K562 (cell line): ENCODE measurements around the gene YBEY. TPM values are rescaled to one million over a fixed set of nuclear protein-coding genes. Genes with fewer than 3 reads are reported as not detected.
A peak's percentile ranks its signal among the peaks of the same experiment; 100 is the strongest.

ENCODE experiments used
- ATF4 ChIP-seq: fragments of 450-650 bp; formaldehyde crosslinking; IDR thresholded peaks from 2 replicates; pipeline ENCODE4 v1.4.0; 2022; ENCODE audit warnings: mild to moderate bottlenecking, moderate library complexity
- CBFB ChIP-seq: sonication (generic); formaldehyde crosslinking; IDR thresholded peaks from 2 replicates; pipeline ENCODE4 v1.4.0; 2020; ENCODE audit warnings: mild to moderate bottlenecking, missing genetic modification reagents
- CREB3 ChIP-seq: fragments of 450-650 bp; conservative IDR thresholded peaks from 2 replicates; pipeline ENCODE4 v1.6.1; 2016; ENCODE audit warnings: missing genetic modification characterization, low read depth, mild to moderate bottlenecking, missing compliant biosample characterization, moderate library complexity
- EHMT2 ChIP-seq: fragments of 450-650 bp; IDR thresholded peaks from 2 replicates; pipeline ENCODE4 v1.6.1; 2018; ENCODE audit warnings: antibody characterized with exemption
- EZH2 ChIP-seq: IDR thresholded peaks from 2 replicates; pipeline ENCODE4 v1.6.1; 2012; ENCODE audit warnings: low read depth, mild to moderate bottlenecking, inconsistent platforms, low read length, borderline replicate concordance
- GABPB2 ChIP-seq: fragments of 250-450 bp; sonication (Bioruptor Pico); conservative IDR thresholded peaks from 2 replicates; pipeline ENCODE4 v1.5.1; 2021; ENCODE audit warnings: mild to moderate bottlenecking
- IFI16 ChIP-seq: fragments of 250-450 bp; sonication (Bioruptor Pico); IDR thresholded peaks from 2 replicates; pipeline ENCODE4 v2.1.2; 2022; ENCODE audit warnings: mild to moderate bottlenecking, inconsistent platforms
- KLF13 ChIP-seq: fragments of 450-650 bp; IDR thresholded peaks from 2 replicates; pipeline ENCODE4 v1.6.1; 2016; ENCODE audit warnings: missing genetic modification characterization, low read depth, mild to moderate bottlenecking, missing compliant biosample characterization, moderate library complexity, borderline replicate concordance
- MEIS2 ChIP-seq: fragments of 450-650 bp; IDR thresholded peaks from 2 replicates; pipeline ENCODE4 v1.6.1; 2014; ENCODE audit warnings: mild to moderate bottlenecking; ENCODE audit not compliant: partially characterized antibody
- MYC ChIP-seq, 2 experiments: fragments of 250-450 bp in 1 of 2; sonication (Bioruptor Pico) in 1 of 2; IDR thresholded peaks; 2 replicates each; pipeline versions ENCODE4 v1.5.1 to v1.6.1; 2012 to 2021; ENCODE audit warnings: low read depth in 2 of 2, borderline replicate concordance in 1 of 2, improper control_type of control experiment in 1 of 2, low read length in 1 of 2, mild to moderate bottlenecking in 1 of 2, moderate library complexity in 1 of 2
- NCOA4 ChIP-seq: fragments of 450-650 bp; IDR thresholded peaks from 2 replicates; pipeline ENCODE4 v1.6.1; 2018; ENCODE audit warnings: mild to moderate bottlenecking; ENCODE audit not compliant: partially characterized antibody
- NR1H2 ChIP-seq: sonication (generic); formaldehyde crosslinking; IDR thresholded peaks from 2 replicates; pipeline ENCODE4 v1.4.0; 2020; ENCODE audit warnings: mild to moderate bottlenecking, missing genetic modification reagents
- POLR3G ChIP-seq: IDR thresholded peaks from 2 replicates; pipeline ENCODE4 v1.6.1; 2011; ENCODE audit not compliant: insufficient read length, insufficient replicate concordance; ENCODE audit errors: extremely low read depth
- RBBP5 ChIP-seq: fragments of 200-600 bp; sonication (generic); IDR thresholded peaks from 2 replicates; pipeline ENCODE4 v1.6.1; 2012; ENCODE audit warnings: borderline replicate concordance, mild to moderate bottlenecking, low read length, control low read depth, inconsistent platforms; ENCODE audit not compliant: insufficient read depth, poor library complexity, severe bottlenecking
- SIX5 ChIP-seq, 2 experiments: IDR thresholded peaks; 2 replicates each; pipeline ENCODE4 v1.6.1; 2011; ENCODE audit warnings: low read length in 2 of 2, borderline replicate concordance in 1 of 2, low read depth in 1 of 2, mild to moderate bottlenecking in 1 of 2, moderate library complexity in 1 of 2; ENCODE audit not compliant: insufficient read depth in 1 of 2
- SUPT5H ChIP-seq: fragments of 450-650 bp; IDR thresholded peaks from 2 replicates; pipeline ENCODE4 v1.6.1; 2016
- TCFL5 ChIP-seq: fragments of 250-450 bp; sonication (Bioruptor Pico); conservative IDR thresholded peaks from 2 replicates; pipeline ENCODE4 v1.6.1; 2021; ENCODE audit warnings: mild to moderate bottlenecking, moderate library complexity, matching md5 sums
- ZC3H8 ChIP-seq: fragments of 450-650 bp; IDR thresholded peaks from 2 replicates; pipeline ENCODE4 v1.6.1; 2017
- ZFX ChIP-seq: sonication (generic); formaldehyde crosslinking; IDR thresholded peaks from 2 replicates; pipeline ENCODE4 v1.8.0; 2022; ENCODE audit warnings: mild to moderate bottlenecking, missing genetic modification reagents, moderate library complexity
- ZNF445 ChIP-seq: fragments of 250-450 bp; sonication (Bioruptor Pico); IDR thresholded peaks from 2 replicates; pipeline ENCODE4 v1.4.0; 2020; ENCODE audit warnings: low read depth, mild to moderate bottlenecking, moderate library complexity
- ZNF644 ChIP-seq: fragments of 200-800 bp; sonication (Bioruptor generic); IDR thresholded peaks from 2 replicates; pipeline ENCODE4 v1.6.1; 2016; ENCODE audit warnings: low read depth, missing genetic modification characterization, missing compliant biosample characterization
- ZNF764 ChIP-seq: fragments of 250-450 bp; sonication (Bioruptor Pico); IDR thresholded peaks from 2 replicates; pipeline ENCODE4 v1.4.0; 2020; ENCODE audit warnings: low read depth, mild to moderate bottlenecking, moderate library complexity
- polyA plus RNA-seq, 8 experiments: library from polyadenylated mRNA; depleted of rRNA in 4 of 8; stranded (reverse) in 5 of 8; unstranded in 3 of 8; fragments of >200 nt; fragmentation: Nextera tagmentation in 2 of 8; fragmentation: Illumina TruSeq in 1 of 8; extraction: Ambion mirVana in 2 of 8; extraction: Trizol in 1 of 8; gene quantifications; 2 replicates each; pipeline versions ENCODE4 v1.2.1 to v1.2.3, GENCODE V29; 2011 to 2014; ENCODE audit warnings: inconsistent platforms in 1 of 8, missing spikeins in 1 of 8
- total RNA-seq, 7 experiments: library from RNA; depleted of rRNA in 6 of 7; stranded (reverse); fragments of >200 nt in 6 of 7; fragmentation: Illumina TruSeq in 2 of 7; extraction: Trizol in 2 of 7; gene quantifications; 2 replicates each; pipeline versions ENCODE4 v1.2.1 to v1.2.3, GENCODE V29; 2011 to 2021; ENCODE audit warnings: low replicate concordance in 1 of 7

The YBEY gene
- total and polyA plus RNA-seq, 9 of the 15 experiments (the other 6 are each of a cell fraction or from before 2014, with no cell fraction given) = 6.4 to 28.0 (median 12.4) TPM

GRCh38 chr21:46320331-46320801 is 34.2 kb downstream of the YBEY start (continued):
- TF ChIP-seq ZNF644 (tag) = peak; percentile 96
- no peak for TF ChIP-seq GABPB2
- peak; percentile 53; the same call in 1 of the 2 replicates for TF ChIP-seq MYC (IDR thresholded peaks at IDR 0.05; ENCODE audit: low read depth, low read length)
- TF ChIP-seq MYC (CRISPR knock-in tag; IDR thresholded peaks at IDR 0.05; ENCODE audit: borderline replicate concordance, low read depth) = no peak
- TF ChIP-seq SIX5 (IDR thresholded peaks at IDR 0.05; ENCODE audit: borderline replicate concordance in 1 of 2, insufficient read depth in 1 of 2, low read depth in 1 of 2, low read length in 2 of 2) = no peak
- peak; percentile 91 for TF ChIP-seq NCOA4
- TF ChIP-seq POLR3G = no peak
- TF ChIP-seq TCFL5 (CRISPR knock-in tag) = no peak
- no peak for TF ChIP-seq ZFX (CRISPR knock-in tag)
- peak; percentile 50 for TF ChIP-seq RBBP5
- TF ChIP-seq CBFB = no peak
- TF ChIP-seq SUPT5H = 0 out of 2 replicates have a peak, but pooled peaks have one; percentile 38
- TF ChIP-seq KLF13 (tag) = no peak
- 0 out of 2 replicates have a peak, but pooled peaks have one; percentile 18 for TF ChIP-seq IFI16
- no peak for TF ChIP-seq ZNF764 (CRISPR knock-in tag)
- peak; percentile 79 for TF ChIP-seq EHMT2
- 0 out of 2 replicates have a peak, but pooled peaks have one; percentile 5 for TF ChIP-seq ATF4
- no peak for TF ChIP-seq NR1H2 (CRISPR knock-in tag)
- TF ChIP-seq MEIS2 = peak; percentile 63
- TF ChIP-seq CREB3 (tag) = no peak
- TF ChIP-seq ZNF445 = no peak
- no peak; the same call in 1 of the 2 replicates for TF ChIP-seq EZH2
- peak; percentile 14; the same call in 1 of the 2 replicates for TF ChIP-seq ZC3H8
